GM18873 (cell line): ENCODE results near the gene KCNE2.

Experiments
- ATAC-seq: cut with Tn5 transposase; IDR thresholded peaks from one replicate; pipeline ENCODE4 v1.9.1; 2021; ENCODE audit warnings: mild to moderate bottlenecking, moderate library complexity, moderate number of reproducible peaks; ENCODE audit not compliant: unreplicated experiment, low FRiP score

KCNE2 gene

GRCh38 chr21:34363733-34364132 lies at the start of gene KCNE2:
TSS of gene KCNE2 (plus strand) at chr21:34364006. CDS start at chr21:34370479, 6,473 bp downstream.
- ATAC-seq: no peak

- ATAC-seq: no peak
These were observed 44.2 kb upstream of the KCNE2 start for GRCh38 chr21:34319585-34319984.

- ATAC-seq: no peak
These were observed 43.8 kb upstream of the KCNE2 start for GRCh38 chr21:34320011-34320410.

GRCh38 chr21:34330055-34330454 lies 33.8 kb upstream of the KCNE2 start:
- ATAC-seq: no peak

- no peak for ATAC-seq
These were observed 32.1 kb upstream of the KCNE2 start for GRCh38 chr21:34331726-34332125.

- no peak for ATAC-seq
These were observed 31.5 kb upstream of the KCNE2 start for GRCh38 chr21:34332347-34332746.

- ATAC-seq: no peak
These were observed 30.6 kb upstream of the KCNE2 start for GRCh38 chr21:34333121-34333739.

- ATAC-seq: no peak
These were observed 28.5 kb upstream of the KCNE2 start for GRCh38 chr21:34335316-34335715.

- ATAC-seq: no peak
These were observed 27.6 kb upstream of the KCNE2 start for GRCh38 chr21:34336245-34336644.

GRCh38 chr21:34336756-34337391 lies 26.9 kb upstream of the KCNE2 start:
- ATAC-seq: no peak

- ATAC-seq: no peak
These were observed 26.1 kb upstream of the KCNE2 start for GRCh38 chr21:34337741-34338140.

- no peak for ATAC-seq
These were observed 25.6 kb upstream of the KCNE2 start for GRCh38 chr21:34338226-34338625.

GRCh38 chr21:34340061-34340460 lies 23.7 kb upstream of the KCNE2 start:
- no peak for ATAC-seq

- ATAC-seq: no peak
These were observed 21.3 kb upstream of the KCNE2 start for GRCh38 chr21:34342476-34342875.

GRCh38 chr21:34343347-34343746 lies 20.5 kb upstream of the KCNE2 start:
- ATAC-seq: no peak

- ATAC-seq: no peak
These were observed 19.9 kb upstream of the KCNE2 start for GRCh38 chr21:34343838-34344381.

- ATAC-seq: no peak
These were observed 19.2 kb upstream of the KCNE2 start for GRCh38 chr21:34344584-34344983.

- ATAC-seq: no peak
These were observed 18.5 kb upstream of the KCNE2 start for GRCh38 chr21:34345091-34345871.

- no peak for ATAC-seq
These were observed 17.9 kb upstream of the KCNE2 start for GRCh38 chr21:34345892-34346291.

- no peak for ATAC-seq
These were observed 14.8 kb upstream of the KCNE2 start for GRCh38 chr21:34348890-34349519.

- peak; percentile 53 for ATAC-seq
These were observed 12.0 kb upstream of the KCNE2 start for GRCh38 chr21:34351786-34352241.
